Measurements from ENCODE around the gene CFD. TPM values are rescaled to one million over a fixed set of nuclear protein-coding genes. Genes with fewer than 3 reads are reported as not detected.
A peak's percentile ranks its signal among the peaks of the same experiment; 100 is the strongest.
"Not testable (repeated sequence)": the region's sequence is repeated elsewhere in the genome, so short reads cannot be mapped to it uniquely, and the experiment has no call there.

CFD gene
- total RNA-seq, 1 donor from 2014 or later, result 21.5 TPM

DNA sequence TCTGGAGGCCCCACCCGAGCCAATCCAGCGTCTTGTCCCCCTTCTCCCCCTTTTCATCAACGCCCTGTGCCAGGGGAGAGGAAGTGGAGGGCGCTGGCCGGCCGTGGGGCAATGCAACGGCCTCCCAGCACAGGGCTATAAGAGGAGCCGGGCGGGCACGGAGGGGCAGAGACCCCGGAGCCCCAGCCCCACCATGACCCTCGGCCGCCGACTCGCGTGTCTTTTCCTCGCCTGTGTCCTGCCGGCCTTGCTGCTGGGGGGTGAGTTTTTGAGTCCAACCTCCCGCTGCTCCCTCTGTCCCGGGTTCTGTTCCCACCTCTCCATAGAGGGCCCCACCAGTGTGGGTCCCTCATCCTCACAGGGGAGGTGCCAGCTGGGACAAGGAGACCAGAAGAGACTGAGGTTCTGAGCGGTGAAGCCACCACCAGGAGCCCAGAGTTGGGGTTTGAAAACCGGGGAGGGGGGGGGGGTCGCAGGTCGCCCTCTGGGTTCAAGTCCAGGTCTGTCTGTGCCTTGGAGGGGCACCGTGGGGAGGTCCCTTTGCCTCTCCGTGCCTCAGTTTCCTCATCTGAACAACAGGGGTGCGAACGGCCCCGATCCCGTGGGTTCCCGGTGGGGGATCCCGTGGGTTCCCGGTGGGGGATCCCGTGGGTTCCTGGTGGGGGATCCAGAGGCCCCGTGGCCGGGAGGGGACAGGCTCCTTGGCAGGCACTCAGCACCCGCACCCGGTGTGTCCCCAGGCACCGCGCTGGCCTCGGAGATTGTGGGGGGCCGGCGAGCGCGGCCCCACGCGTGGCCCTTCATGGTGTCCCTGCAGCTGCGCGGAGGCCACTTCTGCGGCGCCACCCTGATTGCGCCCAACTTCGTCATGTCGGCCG, 7.1 kb upstream of the CFD start, which contains the start of gene ELANE:
TSS of gene ELANE (plus strand) at position 168 of the 878 bp plus-strand sequence. CDS start at position 194, 26 bp downstream.
- no peak for ATAC-seq

DNA sequence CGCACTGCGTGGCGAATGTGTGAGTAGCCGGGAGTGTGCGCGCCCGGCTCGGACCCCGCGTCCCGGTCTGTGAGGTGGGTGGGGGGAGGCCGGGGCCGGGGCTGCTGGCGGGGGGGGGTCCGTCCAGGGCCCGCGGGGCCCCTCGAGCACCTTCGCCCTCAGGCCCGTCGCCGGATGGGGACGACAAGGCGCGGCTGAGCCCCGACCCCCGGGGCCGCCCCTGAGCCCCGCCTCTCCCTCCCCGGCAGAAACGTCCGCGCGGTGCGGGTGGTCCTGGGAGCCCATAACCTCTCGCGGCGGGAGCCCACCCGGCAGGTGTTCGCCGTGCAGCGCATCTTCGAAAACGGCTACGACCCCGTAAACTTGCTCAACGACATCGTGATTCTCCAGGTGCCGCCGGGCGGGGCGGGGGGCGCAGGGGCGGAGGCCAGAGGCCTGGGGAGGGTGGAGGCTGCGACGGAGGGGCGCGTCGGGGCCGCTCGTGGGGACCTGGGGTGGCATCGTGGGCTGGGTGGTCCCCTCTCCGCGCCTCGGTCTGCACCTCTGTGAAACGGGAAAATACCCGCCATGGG, 6.4 kb upstream of the CFD start:
- no peak for ATAC-seq

GRCh38 chr19:853614-854220, 5.7 kb upstream of the CFD start:
- not testable (repeated sequence) for ATAC-seq

- no peak for ATAC-seq
Observed at GRCh38 chr19:854549-854948, 4.9 kb upstream of the CFD start.

- no peak for ATAC-seq
Observed at GRCh38 chr19:855142-855541, 4.3 kb upstream of the CFD start.

DNA sequence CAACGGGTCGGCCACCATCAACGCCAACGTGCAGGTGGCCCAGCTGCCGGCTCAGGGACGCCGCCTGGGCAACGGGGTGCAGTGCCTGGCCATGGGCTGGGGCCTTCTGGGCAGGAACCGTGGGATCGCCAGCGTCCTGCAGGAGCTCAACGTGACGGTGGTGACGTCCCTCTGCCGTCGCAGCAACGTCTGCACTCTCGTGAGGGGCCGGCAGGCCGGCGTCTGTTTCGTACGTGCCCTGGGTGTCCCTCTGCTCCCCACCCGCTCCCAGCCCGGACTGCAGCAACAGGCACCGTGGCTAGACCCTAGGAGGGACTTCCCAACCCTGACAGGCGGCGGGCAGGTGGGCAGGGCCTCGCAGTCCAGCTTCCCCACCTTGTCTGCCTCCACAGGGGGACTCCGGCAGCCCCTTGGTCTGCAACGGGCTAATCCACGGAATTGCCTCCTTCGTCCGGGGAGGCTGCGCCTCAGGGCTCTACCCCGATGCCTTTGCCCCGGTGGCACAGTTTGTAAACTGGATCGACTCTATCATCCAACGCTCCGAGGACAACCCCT, 3.8 kb upstream of the CFD start:
- ATAC-seq, result no peak

- ATAC-seq, result no peak
Observed at GRCh38 chr19:858284-858683, 1.2 kb upstream of the CFD start.

- no peak for ATAC-seq
Observed at GRCh38 chr19:861141-861755, 1.8 kb downstream of the CFD start.

DNA sequence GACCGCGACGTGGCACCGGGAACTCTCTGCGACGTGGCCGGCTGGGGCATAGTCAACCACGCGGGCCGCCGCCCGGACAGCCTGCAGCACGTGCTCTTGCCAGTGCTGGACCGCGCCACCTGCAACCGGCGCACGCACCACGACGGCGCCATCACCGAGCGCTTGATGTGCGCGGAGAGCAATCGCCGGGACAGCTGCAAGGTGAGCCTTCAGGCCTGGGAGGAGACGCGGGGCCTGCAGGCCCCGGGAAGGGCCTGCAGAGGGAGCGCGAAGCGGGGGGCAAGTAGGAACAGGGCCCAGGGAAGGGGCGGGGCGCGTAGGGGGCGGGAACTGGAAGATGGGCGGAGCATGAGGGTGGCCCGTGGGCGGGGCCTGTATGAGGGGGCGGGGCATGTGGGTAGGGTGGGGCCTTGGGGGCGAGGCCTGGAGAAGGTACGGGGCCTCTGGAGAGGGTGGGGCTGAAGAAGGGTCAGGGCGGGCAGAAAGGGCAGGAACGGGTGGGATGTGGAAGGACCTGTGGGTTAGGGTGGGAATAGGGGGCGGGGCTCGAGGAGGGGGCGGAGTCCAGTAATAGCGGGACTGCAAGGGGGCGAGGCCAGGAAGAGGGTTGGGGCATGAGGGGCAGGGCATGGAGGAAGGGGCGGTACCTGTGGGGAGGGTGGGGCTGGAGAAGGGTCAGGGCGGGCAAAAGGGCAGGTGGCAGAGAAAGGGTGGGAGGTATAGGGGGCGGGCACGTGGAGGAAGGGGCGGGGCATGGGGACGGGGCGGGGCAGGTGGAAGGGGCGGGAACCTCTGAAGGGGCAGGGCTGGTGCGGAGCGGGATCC, 2.5 kb downstream of the CFD start:
- ATAC-seq, result peak; percentile 54

GRCh38 chr19:862581-863314, 3.3 kb downstream of the CFD start:
- ATAC-seq, result peak; percentile 40

GRCh38 chr19:863315-863620, 3.8 kb downstream of the CFD start:
- ATAC-seq, result no peak

DNA sequence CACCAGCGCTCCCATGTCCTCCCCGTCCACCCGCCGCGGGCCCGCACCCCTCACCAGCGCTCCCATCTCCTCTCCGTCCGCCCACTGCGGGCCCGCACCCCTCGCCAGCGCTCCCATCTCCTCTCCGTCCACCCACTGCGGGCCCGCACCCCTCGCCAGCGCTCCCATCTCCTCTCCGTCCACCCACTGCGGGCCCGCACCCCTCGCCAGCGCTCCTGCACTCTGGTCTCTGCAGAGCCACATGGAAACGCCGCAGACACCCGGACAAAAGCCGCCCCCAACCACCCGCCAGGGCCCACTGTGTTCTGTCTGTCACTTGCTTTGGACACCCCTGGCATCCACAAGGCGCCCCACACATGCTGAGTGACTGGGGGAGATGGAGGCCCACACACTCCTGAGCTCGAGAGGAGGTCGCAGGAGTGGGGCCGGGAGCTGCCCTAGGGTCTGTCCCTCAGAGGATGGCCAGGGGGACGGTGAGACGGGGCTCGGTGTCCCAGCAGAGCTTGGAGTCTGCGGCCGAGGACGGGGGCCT, 7.4 kb downstream of the CFD start:
- no peak for ATAC-seq

DNA sequence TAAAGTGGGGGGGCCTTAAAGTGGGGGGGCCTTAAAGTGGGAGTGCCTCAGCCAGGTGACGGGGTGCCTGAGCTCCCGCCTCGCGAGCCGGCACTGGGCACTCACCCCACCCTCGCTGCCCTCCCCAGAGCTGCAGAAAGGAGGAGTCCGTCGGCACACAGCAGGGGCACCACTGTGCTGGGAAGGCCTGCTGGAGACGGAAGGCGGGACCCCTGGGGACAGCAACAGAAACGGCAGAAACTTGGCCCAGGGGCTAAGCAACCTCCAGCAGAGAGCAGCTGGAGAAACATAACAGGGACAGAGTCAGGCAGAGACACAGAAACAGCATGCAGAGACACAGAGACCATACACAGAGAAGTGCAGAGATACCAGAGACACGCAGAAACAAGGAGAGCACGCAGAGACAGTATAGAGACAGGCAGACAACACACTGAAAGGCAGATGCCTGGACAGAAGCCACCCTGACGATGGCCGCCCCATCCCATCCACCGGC, 7.9 kb downstream of the CFD start:
- no peak for ATAC-seq

DNA sequence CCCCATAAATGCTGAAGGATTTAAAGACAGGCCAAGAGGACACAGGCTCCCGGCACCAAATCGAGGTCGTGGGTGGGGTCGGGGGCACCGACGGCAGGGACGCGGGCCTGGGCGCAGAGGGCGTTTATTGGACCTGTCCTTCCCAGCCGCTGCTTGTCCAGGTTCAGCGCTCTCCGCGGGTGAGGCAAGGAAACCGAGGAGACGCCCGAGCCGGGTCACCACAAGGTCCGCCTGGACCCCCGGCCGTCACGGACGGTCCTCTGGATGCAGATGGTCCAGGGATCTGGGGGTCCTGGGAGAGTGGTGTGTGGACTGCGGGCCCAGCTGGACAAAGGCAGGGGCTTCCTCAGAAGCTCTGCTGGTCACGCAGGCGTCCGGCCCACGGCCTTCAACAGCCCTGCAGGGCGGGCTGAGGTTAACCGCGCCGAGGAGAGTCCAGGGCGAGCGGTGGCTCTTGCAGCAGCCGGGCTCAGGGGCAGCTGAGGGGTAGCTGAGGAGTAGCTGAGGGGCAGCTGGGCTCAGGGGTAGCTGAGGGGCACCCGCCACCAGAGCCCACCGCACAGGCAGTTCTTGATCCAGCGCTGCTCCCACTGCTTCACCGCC, 8.5 kb downstream of the CFD start:
- ATAC-seq, result no peak

- ATAC-seq, result no peak
Observed at GRCh38 chr19:868458-869244, 9.2 kb downstream of the CFD start.

DNA sequence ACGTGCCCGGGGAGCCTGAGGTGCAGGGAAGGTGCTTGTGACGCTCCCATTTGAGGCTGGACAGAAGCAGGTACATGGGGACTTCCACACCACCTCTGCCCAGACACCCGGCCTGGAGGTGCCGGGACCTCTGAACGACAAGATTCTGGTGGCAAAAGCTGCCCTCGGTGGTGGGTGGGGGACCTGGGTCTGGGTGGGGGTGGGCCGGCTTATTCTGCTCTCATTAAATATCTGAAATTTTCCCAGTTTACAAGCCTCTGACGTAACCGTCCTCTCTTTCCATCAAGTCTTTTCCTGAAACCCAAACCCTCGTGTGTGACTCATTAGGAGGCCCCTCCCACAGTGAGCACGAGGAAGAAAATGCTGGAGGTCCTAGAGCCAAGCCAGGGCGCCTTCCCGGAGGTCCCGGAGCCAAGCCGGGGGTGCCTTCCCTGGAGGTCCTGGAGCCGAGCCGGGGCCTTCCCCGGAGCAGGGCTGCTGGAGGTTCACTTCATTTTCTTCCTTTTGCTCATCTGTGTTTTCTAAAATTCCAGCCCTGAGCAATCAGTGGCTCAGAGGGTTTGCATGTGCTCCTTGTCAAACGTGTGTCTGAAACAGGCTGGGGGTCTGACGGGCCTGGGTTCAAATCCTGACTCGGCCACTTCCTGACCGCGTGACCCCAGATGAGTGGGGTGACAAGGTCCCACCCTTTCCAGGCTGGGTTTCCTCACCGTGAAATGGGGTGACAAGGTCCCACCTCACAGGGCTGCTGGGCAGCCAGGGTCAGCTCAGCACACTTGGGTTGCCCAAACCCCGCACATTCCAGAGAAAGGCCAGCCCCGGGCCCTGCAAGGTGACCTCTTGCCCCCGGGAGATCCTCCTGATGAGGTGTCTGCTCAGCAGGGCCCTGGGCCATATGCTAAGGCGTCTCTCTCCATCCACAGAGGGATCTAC, 10.0 kb downstream of the CFD start:
- peak; percentile 30 for ATAC-seq

DNA sequence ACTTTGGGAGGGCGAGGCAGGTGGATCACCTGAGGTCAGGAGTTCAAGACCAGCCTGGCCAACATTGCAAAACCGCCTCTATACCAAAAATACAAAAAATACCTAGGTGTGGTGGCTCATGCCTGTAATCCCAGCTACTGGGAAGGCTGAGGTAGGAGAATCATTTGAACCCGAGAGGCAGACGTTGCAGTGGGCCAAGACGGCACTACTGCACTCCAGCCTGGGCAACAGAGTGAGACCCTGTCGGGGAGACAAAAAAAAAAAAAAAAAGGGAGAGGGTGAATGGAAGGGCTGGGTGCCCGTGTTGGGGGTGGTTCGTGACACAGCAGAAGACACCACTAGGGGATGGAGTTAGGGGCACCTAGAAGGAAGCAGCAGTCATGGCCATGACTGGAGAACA, 10.8 kb downstream of the CFD start:
- ATAC-seq, result no peak

- no peak for ATAC-seq
Observed at GRCh38 chr19:870963-871401, 11.5 kb downstream of the CFD start.
